Loucy (cell line): ENCODE results near the gene PPP1R16B.

Experiments used
- CTCF ChIP-seq: fragments of 200-600 bp; sonication (generic); conservative IDR thresholded peaks from 2 replicates; pipeline ENCODE4 v1.5.1; 2014; ENCODE audit warnings: mild to moderate bottlenecking, antibody characterized with exemption, low read length
- EZH2phosphoT487 ChIP-seq: fragments of 200-600 bp; IDR thresholded peaks from 2 replicates; pipeline ENCODE4 v1.6.1; 2018; ENCODE audit warnings: antibody characterized with exemption, mild to moderate bottlenecking, moderate library complexity, borderline replicate concordance

GRCh38 chr20:38931984-38932383 lies 126.5 kb downstream of the PPP1R16B start:
- TF ChIP-seq CTCF (no peak), EZH2phosphoT487 (no peak)
